Vagina (tissue), 2 donors: ENCODE results near the gene TMEM240.

Source experiments
- POLR2A ChIP-seq, 2 donors: fragments of 450-650 bp; IDR thresholded peaks; one replicate each; pipeline ENCODE4 v1.6.1; 2017; ENCODE audit warnings: antibody characterized with exemption in 2 of 2, mild to moderate bottlenecking in 2 of 2, moderate library complexity in 2 of 2
- POLR2AphosphoS5 ChIP-seq, 2 donors: sonication (generic); formaldehyde crosslinking; IDR thresholded peaks; one replicate each; pipeline ENCODE4 v1.9.0; 2017; ENCODE audit warnings: antibody characterized with exemption in 2 of 2, mild to moderate bottlenecking in 2 of 2, low read depth in 1 of 2; ENCODE audit not compliant: insufficient read depth in 1 of 2
- TF ChIP-seq, protein P1 (sequence below), 3 experiments: fragments of 450-650 bp in 2 of 3; fragments of 200-600 bp in 1 of 3; sonication (generic) in 1 of 3; IDR thresholded peaks; one replicate each; pipeline ENCODE4 v1.5.1; 2017 to 2019; ENCODE audit warnings: antibody characterized with exemption in 3 of 3, mild to moderate bottlenecking in 2 of 3, moderate library complexity in 2 of 3

- TF ChIP-seq, protein P1, sequence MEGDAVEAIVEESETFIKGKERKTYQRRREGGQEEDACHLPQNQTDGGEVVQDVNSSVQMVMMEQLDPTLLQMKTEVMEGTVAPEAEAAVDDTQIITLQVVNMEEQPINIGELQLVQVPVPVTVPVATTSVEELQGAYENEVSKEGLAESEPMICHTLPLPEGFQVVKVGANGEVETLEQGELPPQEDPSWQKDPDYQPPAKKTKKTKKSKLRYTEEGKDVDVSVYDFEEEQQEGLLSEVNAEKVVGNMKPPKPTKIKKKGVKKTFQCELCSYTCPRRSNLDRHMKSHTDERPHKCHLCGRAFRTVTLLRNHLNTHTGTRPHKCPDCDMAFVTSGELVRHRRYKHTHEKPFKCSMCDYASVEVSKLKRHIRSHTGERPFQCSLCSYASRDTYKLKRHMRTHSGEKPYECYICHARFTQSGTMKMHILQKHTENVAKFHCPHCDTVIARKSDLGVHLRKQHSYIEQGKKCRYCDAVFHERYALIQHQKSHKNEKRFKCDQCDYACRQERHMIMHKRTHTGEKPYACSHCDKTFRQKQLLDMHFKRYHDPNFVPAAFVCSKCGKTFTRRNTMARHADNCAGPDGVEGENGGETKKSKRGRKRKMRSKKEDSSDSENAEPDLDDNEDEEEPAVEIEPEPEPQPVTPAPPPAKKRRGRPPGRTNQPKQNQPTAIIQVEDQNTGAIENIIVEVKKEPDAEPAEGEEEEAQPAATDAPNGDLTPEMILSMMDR (IDR thresholded peaks at IDR 0.05): no peak
- TF ChIP-seq POLR2AphosphoS5 (IDR thresholded peaks at IDR 0.05; ENCODE audit: insufficient read depth in 1 of 2, low read depth in 1 of 2) (no peak), POLR2A (IDR thresholded peaks at IDR 0.05) (no peak)
Measured at GRCh38 chr1:1547011-1547410, 6.6 kb upstream of the TMEM240 start.
